GM19035 (cell line): ENCODE measurements around the gene HOXB3.

Experiments
- ATAC-seq: cut with Tn5 transposase; IDR thresholded peaks from one replicate; pipeline ENCODE4 v1.9.1; 2021; ENCODE audit not compliant: unreplicated experiment

Gene HOXB3

GRCh38 chr17:48506246-48506645 lies 83.8 kb downstream of the HOXB3 start:
- no peak for ATAC-seq

GRCh38 chr17:48505788-48506187 lies 84.3 kb downstream of the HOXB3 start:
- ATAC-seq, result peak; percentile 89

GRCh38 chr17:48504953-48505352 lies 85.1 kb downstream of the HOXB3 start:
- ATAC-seq, result no peak

- ATAC-seq, result no peak
These were observed 86.3 kb downstream of the HOXB3 start for GRCh38 chr17:48503747-48504146.

- ATAC-seq, result no peak
These were observed 87.1 kb downstream of the HOXB3 start for GRCh38 chr17:48502901-48503300.

GRCh38 chr17:48502312-48502711 lies 87.7 kb downstream of the HOXB3 start:
- ATAC-seq, result no peak

- ATAC-seq, result no peak
These were observed 89.3 kb downstream of the HOXB3 start for GRCh38 chr17:48500435-48501426.

- ATAC-seq, result no peak
These were observed 90.2 kb downstream of the HOXB3 start for GRCh38 chr17:48499735-48500434.

GRCh38 chr17:48499248-48499647 lies 90.8 kb downstream of the HOXB3 start:
- no peak for ATAC-seq
